SK-N-SH (cell line): ENCODE results near the gene DROSHA. TPM values are rescaled to one million over a fixed set of nuclear protein-coding genes. Genes with fewer than 3 reads are reported as not detected.

Experiments
- CTCF ChIA-PET: fragments of 300-600, 350-600 bp; formaldehyde crosslinking; extraction: SDS; loops from one replicate; lab custom pipeline; 2021; lab: Yijun Ruan, JAX
- POLR2A ChIA-PET: fragments of 350-600 bp; sonication (Branson Sonifier 250); formaldehyde crosslinking; extraction: SDS; loops from one replicate; lab custom pipeline; 2020; ENCODE audit warnings: antibody characterized with exemption, inconsistent platforms; lab: Yijun Ruan, JAX
- DNase-seq: peaks from one replicate; pipeline ENCODE4 v3.0.0; 2012
- H2AFZ ChIP-seq: fragments of 200-600 bp; sonication (generic); 2 replicates; pipeline ENCODE4 v1.8.1; 2016; ENCODE audit warnings: antibody characterized with exemption, mild to moderate bottlenecking, low read depth
- H3F3A ChIP-seq: fragments of 200-600 bp; sonication (generic); replicated peaks from 2 replicates; pipeline ENCODE3; 2016; ENCODE audit warnings: antibody characterized with exemption, mild to moderate bottlenecking; ENCODE audit not compliant: insufficient read depth
- H3K27ac ChIP-seq, 2 experiments: fragments of 200-500 bp in 1 of 2; fragments of 200-600 bp in 1 of 2; sonication (Bioruptor generic) in 1 of 2; sonication (generic), shearing (Covaris generic) in 1 of 2; 2 replicates each; pipeline versions ENCODE4 v1.5.1 to v1.6.1; 2014 to 2016; ENCODE audit warnings: low read depth in 2 of 2, inconsistent platforms in 1 of 2, low read length in 1 of 2, mild to moderate bottlenecking in 1 of 2, mixed read lengths in 1 of 2
- H3K27me3 ChIP-seq: fragments of 200-600 bp; sonication (generic), shearing (Covaris generic); 2 replicates; pipeline ENCODE4 v1.6.1; 2016; ENCODE audit warnings: mixed run types; ENCODE audit not compliant: insufficient read depth
- H3K36me3 ChIP-seq, 2 experiments: fragments of 200-500 bp in 1 of 2; fragments of 200-600 bp in 1 of 2; sonication (Bioruptor generic) in 1 of 2; sonication (generic) in 1 of 2; replicated peaks in 1 of 2; 2 replicates each; pipeline versions ENCODE3 to v1.5.1; 2014 to 2016; ENCODE audit warnings: low read length in 1 of 2, mild to moderate bottlenecking in 1 of 2; ENCODE audit not compliant: insufficient read depth in 2 of 2, control insufficient read depth in 1 of 2
- H3K4me1 ChIP-seq, 2 experiments: fragments of 200-500 bp in 1 of 2; fragments of 200-600 bp in 1 of 2; sonication (Bioruptor generic) in 1 of 2; sonication (generic), shearing (Covaris generic) in 1 of 2; 2 replicates each; pipeline versions ENCODE4 v1.5.1 to v1.6.1; 2014 to 2016; ENCODE audit warnings: low read depth in 1 of 2, low read length in 1 of 2, mixed run types in 1 of 2; ENCODE audit not compliant: insufficient read depth in 2 of 2, control insufficient read depth in 1 of 2
- H3K4me2 ChIP-seq: fragments of 200-600 bp; sonication (generic), shearing (Covaris generic); 2 replicates; pipeline ENCODE4 v1.6.1; 2017; ENCODE audit warnings: mixed run types
- H3K4me3 ChIP-seq, 2 experiments: fragments of 200-500 bp in 1 of 2; fragments of 200-600 bp in 1 of 2; sonication (Bioruptor generic) in 1 of 2; sonication (generic), shearing (Covaris generic) in 1 of 2; 2 replicates each; pipeline versions ENCODE4 v1.5.1 to v1.8.1; 2014 to 2016; ENCODE audit warnings: low read depth in 2 of 2, inconsistent platforms in 1 of 2, low read length in 1 of 2, mild to moderate bottlenecking in 1 of 2, mixed read lengths in 1 of 2, moderate library complexity in 1 of 2
- H3K79me2 ChIP-seq: fragments of 200-600 bp; sonication (generic); 2 replicates; pipeline ENCODE4 v1.8.1; 2017; ENCODE audit warnings: mild to moderate bottlenecking; ENCODE audit not compliant: insufficient read depth
- H3K9ac ChIP-seq: fragments of 200-600 bp; sonication (generic); 2 replicates; pipeline ENCODE4 v1.6.1; 2017; ENCODE audit warnings: mixed run types
- H3K9me2 ChIP-seq: fragments of 200-600 bp; sonication (generic); 2 replicates; pipeline ENCODE4 v1.6.1; 2017; ENCODE audit warnings: mixed run types
- H3K9me3 ChIP-seq: fragments of 200-600 bp; sonication (generic); 2 replicates; pipeline ENCODE4 v1.6.1; 2017; ENCODE audit warnings: mixed run types, mild to moderate bottlenecking, moderate library complexity
- H4K20me1 ChIP-seq: fragments of 200-600 bp; sonication (generic); 2 replicates; pipeline ENCODE4 v1.6.1; 2017; ENCODE audit warnings: mild to moderate bottlenecking, mixed run types; ENCODE audit not compliant: insufficient read depth
- CHD2 ChIP-seq: fragments of 150-350 bp; IDR thresholded peaks from 2 replicates; pipeline ENCODE4 v1.6.1; 2018; ENCODE audit warnings: low read length; ENCODE audit not compliant: partially characterized antibody
- CTCF ChIP-seq: fragments of 200-600 bp; sonication (generic); IDR thresholded peaks from 2 replicates; pipeline ENCODE4 v1.6.1; 2017; ENCODE audit warnings: antibody characterized with exemption, mild to moderate bottlenecking, moderate library complexity
- EZH2phosphoT487 ChIP-seq: fragments of 200-600 bp; sonication (generic); IDR thresholded peaks from 2 replicates; pipeline ENCODE4 v1.6.1; 2017; ENCODE audit warnings: low read depth, mixed run types, mild to moderate bottlenecking, antibody characterized with exemption, moderate library complexity, borderline replicate concordance
- FOXJ3 ChIP-seq: sonication (generic); formaldehyde crosslinking; IDR thresholded peaks from 2 replicates; pipeline ENCODE4 v1.5.1; 2020; ENCODE audit warnings: mild to moderate bottlenecking, missing genetic modification reagents
- JUND ChIP-seq: IDR thresholded peaks from 2 replicates; pipeline ENCODE4 v1.4.0; 2012
- NRF1 ChIP-seq: IDR thresholded peaks from 2 replicates; pipeline ENCODE4 v1.6.1; 2012; ENCODE audit warnings: low read depth, mild to moderate bottlenecking, low read length
- PBX3 ChIP-seq: IDR thresholded peaks from 2 replicates; pipeline ENCODE4; 2012
- RCOR1 ChIP-seq: fragments of 150-350 bp; IDR thresholded peaks from 2 replicates; pipeline ENCODE4 v1.6.1; 2017; ENCODE audit warnings: antibody characterized with exemption, low read length
- RFX5 ChIP-seq: IDR thresholded peaks from 2 replicates; pipeline ENCODE4 v1.6.1; 2012; ENCODE audit warnings: mild to moderate bottlenecking, improper control_type of control experiment, low read length
- TEAD4 ChIP-seq: IDR thresholded peaks from 2 replicates; pipeline ENCODE4 v1.4.0; 2012; ENCODE audit warnings: mild to moderate bottlenecking, borderline replicate concordance; ENCODE audit not compliant: insufficient read depth
- WGBS: methylation state at CpG from one replicate; pipeline ENCODE4 v1.1.6; 2017; ENCODE audit warnings: low lambda C conversion rate; 5-methylcytosine and 5-hydroxymethylcytosine counted together
- polyA plus RNA-seq, 3 experiments: library from polyadenylated mRNA; depleted of rRNA; stranded (reverse); fragments of >200 nt; gene quantifications; 2 replicates each; pipeline ENCODE4 v1.2.3, GENCODE V29; 2012

DROSHA gene
- polyA plus RNA-seq, 1 of the 3 experiments (the other 2 are of a cell fraction): 49.3 TPM

- Histone ChIP-seq H3K27ac (no peak overlapping the region), H3K9ac (no peak overlapping the region)
Measured at GRCh38 chr5:31459594-31459993, 72.3 kb downstream of the DROSHA start.

GRCh38 chr5:31455172-31455571 is 76.7 kb downstream of the DROSHA start:
- Histone ChIP-seq H3F3A (peaks cover 5% of the 10 kb centered on the region), H2AFZ (no peak overlapping the region), H3K9ac (no peak overlapping the region), H3K4me2 (no peak overlapping the region), H3K4me3 (no peak overlapping the region), H3K9me3 (peaks cover 12% of the 10 kb centered on the region; the same call in 1 of the 2 replicates), H3K27me3 (no peaks in the 10 kb centered on the region), H4K20me1 (no peaks in the 10 kb centered on the region), H3K27ac (no peak overlapping the region), H3K36me3 (peaks cover 34 to 61% of the 10 kb centered on the region in 2 experiments), H3K4me1 (no peaks in the 10 kb centered on the region), H3K9me2 (no peaks in the 10 kb centered on the region), H3K79me2 (no peaks in the 10 kb centered on the region)
- ChIA-PET POLR2A (interaction anchor here (0.6 kb wide), 1 partner anchor 8 kb away, joined by 3 read pairs; no protein-coding TSS in a partner anchor), CTCF (no interaction called here)
- TF ChIP-seq JUND (no peak), FOXJ3 (CRISPR knock-in tag) (no peak)
- no peak for DNase-seq
- WGBS: 99% methylated on average over 2 of the region's 2 CpGs

More at GRCh38 chr5:31459594-31459993, 72.3 kb downstream of the DROSHA start:
- Histone ChIP-seq H2AFZ (no peak overlapping the region), H3K27me3 (no peaks in the 10 kb centered on the region), H3K4me2 (no peak overlapping the region), H3K9me3 (peaks cover 12% of the 10 kb centered on the region; the same call in 1 of the 2 replicates), H3F3A (no peaks in the 10 kb centered on the region), H4K20me1 (no peaks in the 10 kb centered on the region), H3K4me3 (no peak overlapping the region), H3K79me2 (no peaks in the 10 kb centered on the region), H3K9me2 (no peaks in the 10 kb centered on the region), H3K36me3 (peaks cover 71 to 87% of the 10 kb centered on the region in 2 experiments), H3K4me1 (no peaks in the 10 kb centered on the region)
- DNase-seq: no peak
- ChIA-PET POLR2A (interaction anchor here (0.6 kb wide), 1 partner anchor 223 kb away, joined by 6 read pairs; no protein-coding TSS in a partner anchor), CTCF (no interaction called here)
- TF ChIP-seq CTCF: no peak
- no peak for TF ChIP-seq RFX5
- TF ChIP-seq EZH2phosphoT487: no peak
- no peak for TF ChIP-seq RCOR1
- TF ChIP-seq NRF1: no peak
- no peak for TF ChIP-seq PBX3
- TF ChIP-seq TEAD4: no peak
- no peak for TF ChIP-seq CHD2
- no peak for TF ChIP-seq FOXJ3 (CRISPR knock-in tag)
- 87% methylated on average over 3 of the region's 3 CpGs for WGBS
